ENCODE data around the gene SH2D4B.

Gene SH2D4B

DNA sequence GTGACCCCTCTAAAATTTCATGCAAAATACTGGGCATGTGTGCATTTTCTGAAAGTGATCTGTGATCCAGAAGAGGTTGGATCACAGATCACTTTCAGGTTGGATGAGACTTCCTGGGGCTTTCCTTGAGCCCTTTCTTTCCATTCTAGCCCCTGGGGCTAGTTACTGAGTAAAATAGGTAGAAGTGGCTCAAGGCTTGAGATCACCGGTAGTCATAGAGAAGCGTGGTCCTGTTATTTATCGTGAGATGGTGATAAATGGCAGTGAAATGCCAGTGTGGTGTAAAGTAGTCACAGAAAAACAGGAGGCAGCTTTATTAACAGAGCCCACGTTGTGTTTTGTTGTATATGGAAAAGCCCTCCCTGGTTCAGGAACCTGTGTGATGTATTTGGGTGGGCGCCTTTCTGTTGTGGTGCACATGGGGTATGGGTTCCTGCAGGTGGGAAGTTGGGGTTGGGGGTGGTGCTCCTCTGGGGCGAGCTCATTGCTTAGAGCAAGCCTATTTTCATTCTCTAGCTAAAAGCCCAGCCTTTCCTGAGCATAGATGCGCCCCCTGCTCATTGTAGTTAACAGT is 34.0 kb upstream of the SH2D4B start:
- no peak for FAIRE-seq
- no peak for DNase-seq (ENCODE audit: insufficient read length, low spot score)

DNA sequence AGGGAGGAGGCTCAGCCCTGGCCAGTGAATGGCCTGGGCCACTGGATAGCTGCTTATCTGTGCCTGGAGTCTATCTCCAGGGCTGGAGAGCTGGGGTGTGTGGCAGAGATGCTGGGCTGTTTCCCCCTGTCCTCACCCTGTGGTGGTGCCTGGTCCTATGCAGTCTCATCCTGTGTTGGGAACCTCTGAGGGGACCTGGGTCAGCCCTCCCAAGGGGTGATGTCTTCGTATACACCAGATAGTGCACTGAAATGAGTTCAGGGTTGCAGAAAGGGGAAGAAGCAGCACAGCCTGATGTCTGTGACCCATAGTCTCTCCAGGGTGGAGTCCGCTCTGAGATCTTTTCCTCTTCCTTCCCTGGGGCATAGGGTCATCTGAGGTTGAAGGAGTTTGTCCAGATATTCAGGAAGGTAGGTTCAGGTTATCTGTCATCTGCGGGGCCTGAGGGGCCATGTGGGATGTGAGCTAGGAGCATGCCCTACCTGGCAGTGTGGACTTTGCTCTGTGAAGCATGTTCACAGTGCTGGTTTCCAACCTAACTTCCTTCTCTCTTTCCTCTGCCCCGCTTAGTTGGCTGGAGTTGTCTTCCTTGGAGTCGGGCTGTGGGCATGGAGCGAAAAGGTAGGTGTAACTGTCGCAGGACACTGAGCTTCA is 33.4 kb upstream of the SH2D4B start:
- FAIRE-seq = no peak
- no peak for DNase-seq (ENCODE audit: insufficient read length, low spot score)

- DNase-seq (ENCODE audit: insufficient read length, low spot score) = no peak
- no peak for FAIRE-seq
Measured at GRCh38 chr10:80504897-80505465, 32.7 kb upstream of the SH2D4B start.

DNA sequence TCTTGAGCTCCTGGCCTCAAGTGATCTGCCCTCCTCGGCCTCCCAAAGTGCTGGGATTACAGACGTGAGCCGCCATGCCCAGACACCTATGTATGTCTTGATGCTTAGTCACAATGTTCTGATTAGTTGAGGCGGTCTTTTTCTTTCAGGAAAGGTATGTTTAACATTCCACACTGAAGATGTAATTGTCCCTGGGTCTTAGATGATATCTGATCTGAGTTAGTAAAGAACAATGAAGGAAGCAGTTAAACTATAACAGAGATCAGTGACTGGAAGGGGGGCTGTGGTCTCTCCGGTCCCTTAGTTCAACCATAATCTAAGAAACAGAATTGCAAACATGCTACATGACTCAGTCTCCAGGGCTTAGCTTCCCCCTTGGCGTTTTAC is 31.5 kb upstream of the SH2D4B start:
- DNase-seq (ENCODE audit: insufficient read length, low spot score) (peak; percentile 42), FAIRE-seq (no peak)

DNA sequence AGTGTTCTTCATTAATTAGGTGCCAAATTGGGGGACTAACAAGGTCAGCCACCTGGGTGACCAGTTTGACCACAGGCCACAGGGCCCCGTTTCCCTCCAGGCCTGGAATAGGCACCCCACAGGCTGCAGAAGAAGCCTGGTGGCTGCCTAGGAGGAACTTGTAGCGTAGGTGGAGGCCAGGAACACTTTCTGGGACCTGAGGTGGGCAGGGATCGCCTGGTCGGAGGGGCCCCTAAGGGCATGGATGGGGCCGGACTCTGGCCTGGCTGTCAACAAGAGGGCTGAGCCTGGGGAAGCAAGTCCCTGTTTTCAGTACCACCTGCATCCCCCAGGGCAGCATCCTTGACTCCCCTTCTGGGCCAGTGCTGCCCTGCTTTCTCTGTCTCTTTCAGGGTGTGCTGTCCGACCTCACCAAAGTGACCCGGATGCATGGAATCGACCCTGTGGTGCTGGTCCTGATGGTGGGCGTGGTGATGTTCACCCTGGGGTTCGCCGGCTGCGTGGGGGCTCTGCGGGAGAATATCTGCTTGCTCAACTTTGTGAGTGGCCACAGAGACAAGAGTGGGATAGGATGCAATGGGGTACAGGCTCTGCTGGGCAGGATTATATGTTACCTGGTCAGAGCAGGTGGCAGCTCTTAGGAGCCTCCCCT is 30.7 kb upstream of the SH2D4B start:
- DNase-seq (ENCODE audit: insufficient read length, low spot score) (no peak), FAIRE-seq (no peak)

DNA sequence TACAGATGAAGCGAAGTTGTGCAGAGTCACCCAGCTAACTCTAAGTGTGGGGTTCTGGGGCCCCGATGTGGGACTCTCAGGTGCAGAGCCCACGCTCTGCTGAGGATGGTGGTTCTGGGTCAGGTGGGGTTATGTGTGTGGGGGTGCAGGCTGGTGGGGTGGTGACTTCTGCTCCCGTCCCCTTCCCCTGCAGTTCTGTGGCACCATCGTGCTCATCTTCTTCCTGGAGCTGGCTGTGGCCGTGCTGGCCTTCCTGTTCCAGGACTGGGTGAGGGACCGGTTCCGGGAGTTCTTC is 28.6 kb upstream of the SH2D4B start:
- no peak for FAIRE-seq

GRCh38 chr10:80509403-80510161 is 28.1 kb upstream of the SH2D4B start:
- DNase-seq (ENCODE audit: insufficient read length, low spot score) (peak; percentile 84), FAIRE-seq (peak; percentile 52)

More for the DNA sequence above, 28.6 kb upstream of the SH2D4B start:
- DNase-seq (ENCODE audit: insufficient read length, low spot score) = no peak

- FAIRE-seq = no peak
- no peak for DNase-seq (ENCODE audit: insufficient read length, low spot score)
Measured at GRCh38 chr10:80512031-80512526, 25.6 kb upstream of the SH2D4B start.

DNA sequence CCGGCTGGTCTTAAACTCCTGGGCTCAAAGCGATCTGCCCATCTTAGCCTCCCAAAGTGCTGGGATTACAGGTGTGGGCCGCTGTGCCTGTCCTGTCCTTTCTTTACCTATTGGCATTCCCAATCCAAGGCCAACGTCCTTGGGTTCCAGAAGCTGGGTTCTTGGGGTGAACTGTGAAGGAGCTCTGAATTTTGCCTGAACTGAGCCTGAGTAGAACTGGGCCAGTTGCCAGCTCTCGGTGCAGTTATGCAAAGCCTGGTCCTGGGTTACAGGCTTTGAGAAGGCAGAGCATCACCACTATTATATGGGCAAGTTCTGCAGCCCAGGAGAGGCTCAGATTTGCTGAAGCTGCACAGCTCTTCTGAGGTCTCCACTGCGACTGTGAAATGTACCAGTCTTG is 24.6 kb upstream of the SH2D4B start:
- no peak for DNase-seq (ENCODE audit: insufficient read length, low spot score)
- no peak for FAIRE-seq

DNA sequence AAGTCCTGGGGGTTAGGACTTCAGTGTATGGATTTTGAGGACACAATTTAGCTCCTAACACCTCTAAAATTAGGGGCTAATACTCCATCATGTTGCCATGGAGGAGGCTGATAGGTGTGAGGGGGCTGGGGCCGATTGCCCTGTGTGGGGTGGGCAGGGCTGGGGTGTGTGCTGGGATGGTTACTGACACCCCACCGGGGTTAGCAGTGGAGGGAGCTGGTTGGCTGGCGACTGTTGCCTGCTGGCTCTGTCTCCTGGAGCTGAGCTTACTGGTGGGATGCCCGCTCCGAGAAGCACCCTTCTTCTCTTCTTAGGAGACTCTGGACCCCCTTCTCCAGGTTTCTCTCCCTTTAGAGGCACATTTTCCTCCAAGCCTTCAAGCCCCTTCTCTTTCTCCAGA is 22.2 kb upstream of the SH2D4B start:
- FAIRE-seq = no peak
- DNase-seq (ENCODE audit: insufficient read length, low spot score) = no peak

DNA sequence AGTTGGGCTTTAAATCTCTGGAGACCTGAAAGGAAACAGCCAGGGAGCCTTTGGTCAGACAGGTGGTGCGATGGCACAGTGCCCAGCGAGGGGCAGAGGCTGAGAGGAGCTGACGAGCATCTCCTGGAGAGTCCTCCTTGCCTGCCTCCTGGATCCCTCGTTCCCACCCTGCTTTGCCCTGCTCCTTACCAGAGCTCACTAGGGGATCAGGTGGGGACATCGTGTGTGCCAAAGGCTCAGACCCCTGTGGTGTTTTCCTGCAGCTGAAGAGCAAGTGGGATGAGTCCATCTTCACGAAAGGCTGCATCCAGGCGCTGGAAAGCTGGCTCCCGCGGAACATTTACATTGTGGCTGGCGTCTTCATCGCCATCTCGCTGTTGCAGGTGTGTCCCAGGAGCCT is 21.8 kb upstream of the SH2D4B start:
- no peak for FAIRE-seq
- DNase-seq (ENCODE audit: insufficient read length, low spot score) = no peak

GRCh38 chr10:80516506-80517075 is 21.1 kb upstream of the SH2D4B start:
- FAIRE-seq = no peak
- no peak for DNase-seq (ENCODE audit: insufficient read length, low spot score)

GRCh38 chr10:80517416-80518142 is 20.1 kb upstream of the SH2D4B start:
- FAIRE-seq = no peak
- DNase-seq (ENCODE audit: insufficient read length, low spot score) = no peak

- FAIRE-seq = no peak
- DNase-seq (ENCODE audit: insufficient read length, low spot score) = no peak
Measured at GRCh38 chr10:80518143-80518806, 19.4 kb upstream of the SH2D4B start.

GRCh38 chr10:80518807-80519360 is 18.8 kb upstream of the SH2D4B start:
- no peak for DNase-seq (ENCODE audit: insufficient read length, low spot score)
- FAIRE-seq = no peak

GRCh38 chr10:80519936-80520650 is 17.6 kb upstream of the SH2D4B start:
- no peak for DNase-seq (ENCODE audit: insufficient read length, low spot score)
- no peak for FAIRE-seq

GRCh38 chr10:80520661-80521470 is 16.8 kb upstream of the SH2D4B start:
- DNase-seq (ENCODE audit: insufficient read length, low spot score) (no peak), FAIRE-seq (no peak)

- DNase-seq (ENCODE audit: insufficient read length, low spot score) = no peak
- no peak for FAIRE-seq
Measured at GRCh38 chr10:80522756-80523363, 14.8 kb upstream of the SH2D4B start.

Data from HTR-8/SVneo (cell line).